IPS DF 6.9 (cell line): ENCODE results near the gene C15orf40.
A peak's percentile ranks its signal among the peaks of the same experiment; 100 is the strongest.
"Not testable (repeated sequence)": the region's sequence is repeated elsewhere in the genome, so short reads cannot be mapped to it uniquely, and the experiment has no call there.

Source experiments
- DNase-seq: peaks from one replicate; pipeline ENCODE4 v3.0.0-alpha.2; 2013; ENCODE audit warnings: low read depth, low spot score
- H3K27ac ChIP-seq: one replicate; pipeline ENCODE4 v1.5.1; 2013; ENCODE audit warnings: low read length, control low read depth
- H3K27me3 ChIP-seq: 2 replicates; pipeline ENCODE4 v1.6.1; 2013; ENCODE audit warnings: mild to moderate bottlenecking, low read length; ENCODE audit not compliant: control insufficient read depth, insufficient read depth
- H3K36me3 ChIP-seq: 2 replicates; pipeline ENCODE4 v1.6.1; 2013; ENCODE audit warnings: low read length; ENCODE audit not compliant: control insufficient read depth, insufficient read depth
- H3K4me1 ChIP-seq: 2 replicates; pipeline ENCODE4 v1.6.1; 2013; ENCODE audit warnings: low read length; ENCODE audit not compliant: control insufficient read depth, insufficient read depth
- H3K4me3 ChIP-seq: 2 replicates; pipeline ENCODE4 v1.5.1; 2013; ENCODE audit warnings: mild to moderate bottlenecking, low read length
- H3K9me3 ChIP-seq: 2 replicates; pipeline ENCODE4 v1.6.1; 2013; ENCODE audit warnings: low read length, inconsistent platforms; ENCODE audit not compliant: control insufficient read depth, insufficient read depth
- WGBS: extraction: QIAGEN DNeasy Blood & Tissue Kit; methylation state at CpG from one replicate; pipeline ENCODE4 v1.1.7; 2013; ENCODE audit warnings: mixed read lengths, missing lambda C conversion rate; ENCODE audit not compliant: insufficient read length, insufficient coverage; 5-methylcytosine and 5-hydroxymethylcytosine counted together

The C15orf40 gene

GRCh38 chr15:83018436-83018835 is 7.0 kb upstream of the C15orf40 start:
- Histone ChIP-seq H3K27me3 (no peaks in the 10 kb centered on the region), H3K4me1 (no peaks in the 10 kb centered on the region), H3K27ac (no peak overlapping the region), H3K36me3 (peaks cover 3% of the 10 kb centered on the region; the same call in 1 of the 2 replicates), H3K4me3 (no peak overlapping the region), H3K9me3 (no peaks in the 10 kb centered on the region)
- no CpG with 5 or more reads among the region's 2 CpGs for WGBS
- DNase-seq, result no peak

- peaks cover 3% of the 10 kb centered on the region; the same call in 1 of the 2 replicates for H3K36me3 ChIP-seq
- H3K9me3 ChIP-seq, result no peaks in the 10 kb centered on the region
- no peaks in the 10 kb centered on the region for H3K27me3 ChIP-seq
- no CpG with 5 or more reads among the region's 5 CpGs for WGBS
- DNase-seq, result no peak
- no peaks in the 10 kb centered on the region; the same call in 1 of the 2 replicates for H3K4me1 ChIP-seq
- no peak overlapping the region for H3K27ac ChIP-seq
- H3K4me3 ChIP-seq, result no peak overlapping the region
These were observed 5.5 kb upstream of the C15orf40 start for GRCh38 chr15:83016906-83017305.

- H3K4me3 ChIP-seq, result no peak overlapping the region
- no peaks in the 10 kb centered on the region for H3K27me3 ChIP-seq
- H3K36me3 ChIP-seq, result peaks cover 3% of the 10 kb centered on the region; the same call in 1 of the 2 replicates
- no peak for DNase-seq
- no peaks in the 10 kb centered on the region; the same call in 1 of the 2 replicates for H3K4me1 ChIP-seq
- H3K9me3 ChIP-seq, result no peaks in the 10 kb centered on the region
- WGBS, result no CpG with 5 or more reads among the region's 4 CpGs
- no peak overlapping the region for H3K27ac ChIP-seq
These were observed 3.9 kb upstream of the C15orf40 start for GRCh38 chr15:83015361-83015760.

- DNase-seq, result no peak
- no CpG with 5 or more reads among the region's 5 CpGs for WGBS
- peaks cover 3% of the 10 kb centered on the region; the same call in 1 of the 2 replicates for H3K36me3 ChIP-seq
- H3K27ac ChIP-seq, result no peak overlapping the region
- H3K4me1 ChIP-seq, result no peaks in the 10 kb centered on the region; the same call in 1 of the 2 replicates
- no peaks in the 10 kb centered on the region for H3K27me3 ChIP-seq
- no peaks in the 10 kb centered on the region for H3K9me3 ChIP-seq
- H3K4me3 ChIP-seq, result no peak overlapping the region
These were observed 2.8 kb upstream of the C15orf40 start for GRCh38 chr15:83014205-83014653.

GRCh38 chr15:83012636-83013035 is 1.2 kb upstream of the C15orf40 start:
- WGBS, result no CpG with 5 or more reads among the region's 6 CpGs
- Histone ChIP-seq H3K4me3 (no peak overlapping the region), H3K9me3 (no peaks in the 10 kb centered on the region), H3K27me3 (no peaks in the 10 kb centered on the region), H3K4me1 (no peaks in the 10 kb centered on the region; the same call in 1 of the 2 replicates), H3K27ac (no peak overlapping the region), H3K36me3 (peaks cover 3% of the 10 kb centered on the region; the same call in 1 of the 2 replicates)
- DNase-seq, result no peak

GRCh38 chr15:83012076-83012426 is 612 bp upstream of the C15orf40 start:
- peak overlapping the region; percentile 15; the same call in 1 of the 2 replicates for H3K4me3 ChIP-seq
- WGBS, result no CpG with 5 or more reads among the region's 9 CpGs

GRCh38 chr15:83010709-83011270 is 649 bp downstream of the C15orf40 start:
- H3K4me1 ChIP-seq, result no peaks in the 10 kb centered on the region; the same call in 1 of the 2 replicates
- H3K27ac ChIP-seq, result no peak overlapping the region
- no peaks in the 10 kb centered on the region for H3K9me3 ChIP-seq
- peak overlapping the region; percentile 65 for H3K4me3 ChIP-seq
- no peaks in the 10 kb centered on the region for H3K27me3 ChIP-seq
- DNase-seq, result peak; percentile 54
- WGBS, result no CpG with 5 or more reads among the region's 15 CpGs
- H3K36me3 ChIP-seq, result no peaks in the 10 kb centered on the region; the same call in 1 of the 2 replicates

More at GRCh38 chr15:83012076-83012426, 612 bp upstream of the C15orf40 start:
- no peaks in the 10 kb centered on the region for H3K9me3 ChIP-seq
- H3K27ac ChIP-seq, result no peak overlapping the region
- no peak for DNase-seq
- no peaks in the 10 kb centered on the region for H3K27me3 ChIP-seq
- H3K4me1 ChIP-seq, result no peaks in the 10 kb centered on the region; the same call in 1 of the 2 replicates
- peaks cover 2% of the 10 kb centered on the region; the same call in 1 of the 2 replicates for H3K36me3 ChIP-seq

GRCh38 chr15:83000672-83001031 is 10.8 kb downstream of the C15orf40 start:
- not testable (repeated sequence) for H3K9me3 ChIP-seq, H3K27me3 ChIP-seq, H3K4me1 ChIP-seq, H3K27ac ChIP-seq, H3K36me3 ChIP-seq, DNase-seq, H3K4me3 ChIP-seq
- no CpG with 5 or more reads among the region's 3 CpGs for WGBS

- no peaks in the 10 kb centered on the region for H3K9me3 ChIP-seq
- no CpG with 5 or more reads among the region's 6 CpGs for WGBS
- H3K4me3 ChIP-seq, result no peak overlapping the region
- no peak overlapping the region for H3K27ac ChIP-seq
- no peaks in the 10 kb centered on the region for H3K27me3 ChIP-seq
- DNase-seq, result no peak
- H3K36me3 ChIP-seq, result no peaks in the 10 kb centered on the region
- no peaks in the 10 kb centered on the region for H3K4me1 ChIP-seq
These were observed 11.4 kb downstream of the C15orf40 start for GRCh38 chr15:82999905-83000671.

GRCh38 chr15:82999426-82999825 is 12.0 kb downstream of the C15orf40 start:
- WGBS, result no CpG with 5 or more reads among the region's 6 CpGs
- no peak overlapping the region for H3K27ac ChIP-seq
- no peaks in the 10 kb centered on the region for H3K9me3 ChIP-seq
- no peak for DNase-seq
- H3K4me3 ChIP-seq, result no peak overlapping the region
- no peaks in the 10 kb centered on the region for H3K4me1 ChIP-seq
- no peaks in the 10 kb centered on the region for H3K27me3 ChIP-seq
- no peaks in the 10 kb centered on the region for H3K36me3 ChIP-seq
